HG02973 (cell line): ENCODE measurements around the gene GALNT18.

Experiments
- ATAC-seq: cut with Tn5 transposase; IDR thresholded peaks from one replicate; pipeline ENCODE4 v1.9.1; 2021; ENCODE audit warnings: moderate library complexity; ENCODE audit not compliant: unreplicated experiment

GALNT18 gene

DNA sequence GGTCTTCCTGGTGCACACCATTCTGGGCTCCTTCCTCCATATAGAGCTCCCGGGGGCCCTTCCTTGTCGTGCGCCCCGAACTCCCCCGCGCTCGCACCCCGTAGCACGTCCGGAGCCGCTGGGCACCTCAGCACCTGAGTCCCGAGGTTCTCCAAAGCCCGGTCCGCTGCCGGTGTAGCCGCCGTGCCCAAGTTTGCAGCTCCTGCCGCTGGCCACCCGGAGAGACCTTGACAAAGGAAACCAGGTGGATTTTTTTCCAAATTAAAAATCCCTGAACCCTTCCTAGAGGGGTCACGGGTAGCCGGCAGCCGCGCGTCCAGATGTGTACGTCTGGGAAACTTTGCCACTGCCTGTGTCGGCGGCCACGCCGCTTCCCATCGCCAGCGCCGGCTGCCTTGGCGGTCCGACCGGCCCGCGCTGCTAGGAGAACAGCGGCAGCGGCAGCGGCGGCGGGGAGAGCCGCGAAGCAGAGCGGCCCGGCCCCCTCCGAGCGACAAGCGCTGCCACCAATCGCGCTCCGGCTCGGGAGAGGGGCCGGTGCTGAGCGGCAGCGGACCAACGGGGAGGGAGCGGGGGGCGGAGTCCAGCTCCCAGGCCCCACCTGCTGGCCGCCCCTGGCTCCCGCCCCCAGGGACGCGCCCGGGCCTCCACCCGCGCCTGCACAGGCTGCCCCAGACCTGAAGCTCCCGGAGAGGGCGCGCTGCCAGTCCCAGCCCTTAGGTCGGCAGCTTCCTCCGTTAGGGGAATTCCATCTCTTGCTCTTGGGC is at the start of gene GALNT18:
GALNT18 (minus strand) TSS at position 433 of the 767 bp plus-strand sequence.
- ATAC-seq = peak; percentile 98

DNA sequence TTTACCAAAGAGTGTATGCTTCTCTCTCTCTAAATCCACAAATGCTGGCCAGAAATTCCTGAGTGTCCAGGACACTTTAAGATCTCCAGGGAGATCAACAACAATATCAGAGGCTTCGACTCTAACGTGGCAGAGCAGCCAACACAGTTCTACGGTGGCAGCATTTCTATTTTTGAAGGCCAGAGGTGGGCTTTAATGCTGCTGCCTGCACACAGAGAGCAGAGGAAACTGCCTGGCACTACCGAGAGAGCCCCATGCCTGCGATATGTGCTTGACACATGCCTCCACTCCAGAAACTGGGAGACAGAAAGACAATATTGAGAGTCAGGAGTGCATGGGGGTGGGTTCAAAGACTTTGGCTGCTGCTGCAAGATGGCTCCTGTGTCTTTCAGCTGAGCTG is 48.8 kb upstream of the GALNT18 start:
- no peak for ATAC-seq

DNA sequence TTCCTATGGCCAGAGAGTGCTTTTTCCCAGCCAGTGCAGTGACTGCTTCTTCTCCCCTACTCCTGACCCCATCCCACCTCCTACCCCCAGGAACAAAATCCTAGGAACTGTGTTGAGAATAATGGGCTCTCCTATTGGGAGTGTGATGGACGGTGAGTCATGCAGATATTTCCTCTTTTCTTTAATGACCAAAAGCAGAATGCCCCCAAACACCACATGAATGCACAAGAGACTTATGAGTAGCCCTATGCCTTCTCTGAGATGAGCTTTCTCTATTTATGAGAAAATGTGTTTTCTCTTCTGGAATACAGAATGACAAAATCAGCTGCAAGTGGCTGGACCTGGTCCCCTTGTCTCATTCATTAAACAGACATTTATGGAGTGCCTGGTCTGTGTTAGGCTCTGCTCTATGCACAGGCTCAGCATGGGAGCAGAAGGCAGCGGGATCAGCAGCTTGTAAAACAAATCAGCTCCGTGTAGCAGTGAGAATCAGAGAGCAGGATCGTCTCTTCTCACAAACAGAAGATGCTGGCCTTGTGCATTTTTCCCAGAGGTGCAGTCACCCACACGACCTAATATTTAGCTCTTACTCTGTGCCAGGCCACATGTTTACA is 47.5 kb upstream of the GALNT18 start:
- ATAC-seq = no peak

DNA sequence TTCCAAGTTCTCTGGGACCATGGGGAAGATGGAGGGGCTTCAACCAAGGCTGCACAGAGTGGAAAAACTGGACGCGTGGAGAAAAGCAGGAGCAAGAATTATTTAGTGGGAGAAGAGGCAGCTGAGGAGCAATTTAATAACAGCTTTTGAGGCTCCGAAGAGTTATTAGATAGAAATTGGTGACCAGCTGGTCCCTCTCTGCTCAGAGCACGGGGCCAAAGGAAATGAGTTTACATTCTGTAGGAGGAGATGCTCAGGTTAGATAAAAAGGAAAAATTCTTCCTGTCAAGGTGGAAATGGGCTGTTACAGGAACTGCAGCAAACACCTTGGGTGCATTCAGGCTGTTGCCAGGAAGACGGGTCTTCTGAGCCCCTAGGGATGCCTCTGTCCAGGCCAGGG is 47.0 kb upstream of the GALNT18 start:
- ATAC-seq = no peak

DNA sequence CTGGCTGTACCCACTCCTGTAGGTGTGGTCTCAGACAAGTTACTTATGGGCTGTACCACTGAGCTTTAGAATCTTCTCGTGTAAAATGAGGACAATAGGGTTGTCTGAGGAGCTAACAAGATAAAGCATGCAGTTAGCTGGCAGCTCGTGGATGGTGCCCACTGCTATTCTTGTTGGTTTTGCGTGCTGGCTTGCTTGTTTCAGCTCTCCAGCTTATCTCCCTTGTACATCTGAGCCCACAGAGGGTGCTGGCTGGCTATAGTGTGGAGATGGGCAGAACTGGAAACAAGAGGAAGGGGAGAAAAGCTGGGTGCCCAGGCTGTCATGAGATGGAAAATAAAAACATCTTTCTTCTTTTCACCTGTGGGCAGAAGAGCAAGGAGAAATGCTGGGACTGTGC is 46.5 kb upstream of the GALNT18 start:
- no peak for ATAC-seq

DNA sequence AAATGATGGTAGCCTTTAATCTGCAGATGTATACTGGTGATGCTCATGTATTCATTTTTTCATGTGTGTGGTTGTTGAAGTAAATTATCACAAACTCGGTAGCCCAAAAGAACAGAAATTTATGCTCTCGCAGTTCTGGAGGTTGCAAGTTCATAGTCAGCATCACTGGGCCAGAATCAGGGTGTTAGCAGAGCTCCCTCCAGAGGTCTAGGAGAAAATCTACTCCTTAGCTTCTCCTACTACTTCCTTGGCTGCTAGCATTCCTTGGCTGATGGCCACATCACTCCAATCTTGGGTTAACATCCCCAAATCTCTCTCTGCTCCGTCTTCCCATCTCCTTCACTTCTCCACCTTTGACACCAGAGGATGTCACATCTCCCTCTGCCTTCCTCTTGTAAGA is 45.3 kb upstream of the GALNT18 start:
- no peak for ATAC-seq

DNA sequence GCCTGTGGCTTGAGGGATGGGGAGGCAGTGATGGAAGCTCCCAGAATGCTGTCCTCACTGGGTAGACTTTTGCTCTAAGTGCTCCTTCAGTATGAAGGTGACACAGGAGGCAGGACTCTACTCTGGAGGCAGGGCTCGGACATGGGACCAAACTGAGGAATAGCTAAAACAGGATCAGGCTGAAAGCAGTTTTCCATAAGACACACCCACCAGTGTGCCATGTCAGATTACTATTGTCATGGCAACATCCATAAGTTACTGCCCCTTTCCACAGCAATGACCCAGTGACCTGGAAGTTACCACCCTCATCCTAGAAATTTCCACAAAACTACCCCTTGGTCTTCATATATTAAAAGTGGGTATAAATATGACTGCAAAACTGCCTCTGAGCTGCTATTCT is 43.6 kb upstream of the GALNT18 start:
- ATAC-seq = no peak

DNA sequence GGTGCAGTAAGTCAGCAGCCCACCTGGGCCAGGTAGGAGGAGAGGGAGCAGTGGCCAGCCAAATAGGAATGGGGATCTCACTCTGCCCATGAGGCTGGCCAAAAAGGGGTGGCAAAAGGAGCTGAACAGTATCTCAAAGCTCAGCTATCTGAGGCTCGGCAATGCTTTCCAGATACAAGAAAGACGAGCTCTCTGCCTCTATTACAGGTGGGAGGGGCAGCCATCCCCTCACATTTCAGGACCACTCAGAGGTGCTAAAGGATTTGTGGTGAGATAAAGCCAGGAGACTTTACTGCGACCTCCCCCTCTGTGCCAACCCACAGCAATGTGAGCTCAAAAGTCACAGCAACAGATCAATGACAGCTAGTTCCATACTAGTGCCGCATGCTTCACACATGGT is 42.1 kb upstream of the GALNT18 start:
- no peak for ATAC-seq

DNA sequence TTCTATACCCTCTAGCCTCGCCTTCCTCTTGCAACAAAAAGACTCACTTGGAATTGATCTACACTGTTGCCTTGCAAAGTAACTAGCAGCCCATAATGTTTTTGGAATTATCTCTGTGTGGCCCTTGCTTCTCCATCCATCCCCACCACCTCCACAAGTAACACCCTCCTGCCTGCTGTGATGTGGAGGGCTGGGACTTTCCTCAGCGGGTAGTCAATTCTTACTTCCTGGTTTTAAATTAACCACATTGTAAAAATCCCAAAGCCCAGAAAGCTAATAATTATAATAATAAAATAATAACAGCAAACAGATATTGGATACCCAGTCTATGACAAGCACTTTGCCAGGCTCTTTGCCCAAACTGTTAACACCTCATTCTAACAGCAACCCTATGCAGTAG is 40.8 kb upstream of the GALNT18 start:
- ATAC-seq = no peak

DNA sequence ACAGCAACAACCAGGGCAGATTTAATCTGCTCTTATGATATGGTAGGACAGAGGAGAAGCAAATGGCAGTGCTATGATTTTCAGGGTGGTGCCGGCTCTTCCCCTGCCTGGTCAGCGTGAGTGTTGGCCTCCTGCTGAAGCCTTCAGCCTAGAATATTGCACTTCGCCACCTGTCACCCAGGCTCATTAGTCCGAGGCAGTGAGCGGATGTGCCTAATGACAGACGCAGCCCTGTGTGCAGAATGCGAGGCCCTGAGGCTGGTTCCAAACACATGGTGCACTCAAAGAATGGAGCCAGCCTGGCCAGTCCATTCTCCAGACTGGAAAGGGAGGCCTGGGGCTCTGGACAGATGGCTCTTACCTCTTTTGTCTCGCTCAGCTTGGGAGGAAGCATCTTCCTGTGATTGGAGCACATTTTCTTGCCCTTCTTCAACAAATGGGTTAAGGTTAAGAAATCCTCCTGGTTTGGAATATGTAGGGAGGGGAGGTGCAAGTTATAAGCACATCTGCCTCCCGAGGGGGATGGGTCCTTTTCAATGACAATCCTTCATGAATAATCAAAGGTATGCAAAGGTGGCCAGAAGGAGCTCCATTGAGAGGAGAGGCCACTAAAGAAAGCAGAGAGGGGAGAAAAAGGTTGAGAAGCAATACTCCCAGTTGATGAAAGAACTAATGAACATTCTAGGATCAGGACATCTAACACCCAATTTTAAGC is 39.7 kb upstream of the GALNT18 start:
- no peak for ATAC-seq

DNA sequence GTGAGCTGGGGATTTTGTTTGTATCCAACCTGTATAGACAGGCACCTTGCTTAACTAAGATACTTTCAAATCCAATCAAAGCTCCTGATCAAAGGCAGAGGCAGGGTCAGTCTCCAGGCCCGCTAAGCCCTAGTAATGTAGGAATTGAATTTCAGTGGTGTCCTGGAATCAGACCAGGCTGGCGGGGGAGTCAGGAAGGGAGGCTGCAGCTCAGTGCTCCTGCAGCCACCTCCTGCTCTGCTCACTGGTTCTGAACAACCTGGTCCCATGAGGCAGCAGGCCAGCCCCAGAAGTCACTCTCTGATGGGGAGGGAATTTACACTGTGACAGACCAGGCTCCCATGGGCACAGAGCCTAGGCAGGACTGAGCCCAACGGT is 38.5 kb upstream of the GALNT18 start:
- no peak for ATAC-seq

DNA sequence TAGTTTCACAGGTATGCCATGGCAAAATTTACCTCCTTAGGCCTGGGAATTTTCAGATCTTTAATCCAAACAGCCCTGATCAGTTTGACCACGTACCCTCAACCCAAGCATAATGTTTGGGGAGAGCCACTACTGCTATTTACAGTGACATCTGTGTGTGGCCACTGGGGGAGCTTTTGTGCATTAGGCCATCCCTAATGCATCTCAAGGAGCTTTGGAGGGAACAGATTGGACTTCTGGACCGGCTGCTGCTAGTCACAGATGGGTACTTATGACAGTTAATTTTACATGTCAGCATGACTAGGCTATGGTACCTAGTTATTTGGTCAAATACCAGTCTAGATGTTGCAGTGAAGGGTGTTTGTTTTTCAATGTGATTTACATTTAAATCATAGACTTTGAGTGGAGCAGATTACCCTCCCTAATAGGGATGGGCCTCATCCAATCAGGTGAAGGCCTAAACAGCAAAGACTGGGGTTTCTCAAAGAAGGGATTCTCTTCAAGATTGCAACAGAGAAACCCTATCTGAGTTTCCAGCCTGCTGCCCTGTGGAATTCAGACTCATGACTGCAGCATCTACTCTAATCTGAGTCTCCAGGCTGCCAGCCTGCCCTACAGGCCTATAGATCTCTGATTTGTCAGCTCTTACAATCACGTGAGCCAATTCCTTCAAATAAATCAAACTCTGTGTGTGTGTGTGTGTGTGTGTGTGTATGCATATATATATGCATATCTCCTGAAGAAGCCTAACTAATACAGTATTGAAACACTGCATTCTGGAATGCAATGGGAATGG is 38.0 kb upstream of the GALNT18 start:
- ATAC-seq = no peak

DNA sequence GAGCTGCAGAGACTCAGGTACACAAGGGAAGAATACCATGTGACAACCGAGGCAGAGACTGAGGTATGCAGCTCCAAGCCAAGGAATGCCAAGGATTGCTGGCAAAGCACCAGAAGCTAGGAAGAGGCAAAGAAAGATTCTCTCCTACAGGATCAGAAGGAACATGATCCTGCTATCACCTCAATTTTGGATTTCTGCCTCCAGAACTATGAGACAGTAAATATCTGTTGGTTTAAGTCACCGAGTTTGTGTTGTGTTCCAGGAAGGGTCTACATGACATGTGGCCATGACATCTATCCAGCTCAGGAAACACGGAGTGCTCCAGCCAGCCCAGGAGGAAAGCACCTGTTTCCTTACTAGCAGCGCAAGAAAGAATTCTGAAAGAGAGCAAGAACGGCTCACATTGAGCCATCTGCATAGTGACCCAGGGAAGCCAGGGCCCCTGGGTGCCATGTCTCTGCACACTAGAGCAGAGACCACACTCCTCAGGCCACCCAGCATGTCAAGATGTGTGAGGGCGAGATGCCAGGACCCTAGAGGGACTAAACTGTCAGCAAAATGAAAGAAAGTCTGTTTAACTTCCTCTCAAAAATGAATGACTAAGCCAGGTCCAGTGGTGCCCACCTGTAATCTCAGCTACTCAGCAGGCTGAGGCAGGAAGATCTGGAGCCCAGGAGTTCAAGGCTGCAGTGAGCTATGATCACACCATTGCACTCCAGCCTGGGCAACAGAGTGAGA is 35.6 kb upstream of the GALNT18 start:
- ATAC-seq = no peak

DNA sequence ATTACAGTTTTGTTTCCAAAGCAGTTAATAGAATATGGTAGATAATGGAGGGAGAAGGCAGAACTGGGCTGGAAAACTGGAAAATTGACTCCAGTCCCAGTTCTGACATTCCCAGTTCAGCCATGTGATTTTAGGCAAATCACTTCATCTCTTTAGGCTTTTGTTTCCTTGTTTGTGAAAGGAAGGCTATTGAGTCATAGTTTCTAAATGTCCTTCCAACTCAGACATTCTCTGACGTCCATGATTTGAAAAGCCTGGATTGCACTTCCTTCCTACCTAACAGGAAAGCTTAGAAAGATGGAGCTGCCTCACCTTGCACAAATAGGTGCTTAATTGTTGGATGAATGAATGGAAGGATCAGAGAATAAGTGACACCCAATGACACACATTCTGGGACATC is 19.8 kb upstream of the GALNT18 start:
- no peak for ATAC-seq

DNA sequence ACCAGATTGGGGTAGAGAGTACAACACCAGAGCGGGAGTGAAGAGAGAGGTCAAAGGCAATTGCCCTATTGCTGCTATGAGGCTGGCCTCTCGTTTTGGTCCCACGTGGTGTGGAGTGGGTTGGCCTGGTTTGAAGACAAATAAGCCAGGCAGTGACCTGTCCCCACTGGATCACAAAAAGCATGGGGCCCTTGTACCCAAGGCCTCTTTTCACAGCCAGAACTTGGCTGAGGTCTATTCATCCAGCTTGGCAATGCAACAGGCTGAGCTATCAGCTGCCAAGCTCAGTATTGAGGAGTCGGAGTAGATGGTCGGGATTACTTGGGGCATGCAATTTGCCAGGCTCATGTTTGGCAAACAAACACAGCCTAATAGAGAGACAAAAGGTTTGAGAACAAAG is 19.2 kb upstream of the GALNT18 start:
- no peak for ATAC-seq

DNA sequence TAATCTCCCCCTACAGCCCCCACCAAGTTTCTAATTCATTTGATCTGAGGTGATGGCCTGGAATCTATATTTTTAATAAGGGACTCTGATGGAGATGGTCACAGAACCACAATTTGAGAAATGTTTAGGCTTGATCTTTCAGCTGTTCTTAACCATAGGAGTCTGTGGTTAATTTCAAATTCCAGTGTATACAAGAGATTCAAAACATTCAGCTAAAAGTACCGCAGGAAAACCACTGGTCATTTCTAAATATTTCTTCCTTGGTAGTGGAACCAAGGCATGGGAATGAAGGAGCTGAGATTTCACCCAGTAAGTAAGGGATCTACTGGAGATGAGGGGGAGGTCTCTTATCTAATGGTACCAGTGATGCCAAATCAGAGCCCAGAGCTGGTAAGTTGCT is 18.3 kb upstream of the GALNT18 start:
- ATAC-seq = no peak

DNA sequence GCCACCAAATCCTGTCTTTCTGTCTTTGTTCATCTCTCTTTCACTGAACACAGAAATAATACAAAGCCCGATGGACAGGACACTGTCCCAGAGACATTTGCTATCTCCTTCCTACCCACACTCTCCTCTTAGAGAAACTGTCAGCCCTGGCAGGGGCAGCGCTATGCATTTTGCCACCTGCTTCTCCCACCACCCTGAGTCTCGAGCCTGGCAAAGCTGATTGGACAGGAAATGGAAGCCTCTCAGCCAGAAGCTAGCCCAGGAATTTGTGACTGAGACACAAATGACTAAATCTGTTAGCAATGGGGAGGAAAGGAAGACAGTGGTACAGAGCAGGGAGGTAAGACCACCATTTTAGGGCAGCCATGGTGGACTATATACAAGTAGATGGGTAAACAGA is 14.9 kb upstream of the GALNT18 start:
- no peak for ATAC-seq

DNA sequence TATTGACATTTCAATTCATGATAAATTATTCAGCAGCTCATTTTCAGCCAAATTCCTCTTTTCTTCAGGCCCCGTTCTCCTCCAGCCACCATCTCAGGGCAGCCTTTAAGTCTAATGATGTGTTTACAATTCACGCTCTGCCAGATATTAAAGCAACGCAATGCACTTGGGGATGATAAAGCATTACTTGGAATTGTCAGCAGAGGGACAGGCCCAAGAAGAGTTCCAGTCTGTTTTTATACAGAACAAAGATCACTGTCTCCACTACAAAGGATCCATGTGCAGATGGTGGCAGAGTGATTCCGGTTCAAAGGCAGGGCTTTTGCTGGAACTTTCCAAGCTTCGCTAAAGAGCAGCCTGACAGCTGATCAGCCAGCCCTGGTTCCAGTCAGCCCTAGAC is 13.6 kb upstream of the GALNT18 start:
- no peak for ATAC-seq

DNA sequence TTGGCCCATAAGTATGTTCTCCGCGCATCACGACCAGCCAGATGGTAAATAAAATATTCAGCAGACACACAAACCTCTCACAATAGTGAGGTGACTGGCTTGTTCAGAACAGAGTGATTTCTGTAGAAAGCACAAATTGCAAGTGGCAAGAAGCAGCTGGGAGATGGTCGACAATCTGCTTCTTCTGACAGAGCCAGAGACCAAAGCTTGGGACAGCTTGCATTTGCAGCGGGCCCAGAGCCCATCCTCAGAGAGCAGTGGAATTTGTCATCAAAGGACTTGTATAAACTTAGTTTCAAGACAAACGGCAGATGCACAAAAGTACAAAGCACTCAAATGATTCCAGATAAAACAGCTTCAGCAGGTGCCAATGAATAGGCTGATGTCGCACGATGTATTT is 7.6 kb upstream of the GALNT18 start:
- no peak for ATAC-seq

DNA sequence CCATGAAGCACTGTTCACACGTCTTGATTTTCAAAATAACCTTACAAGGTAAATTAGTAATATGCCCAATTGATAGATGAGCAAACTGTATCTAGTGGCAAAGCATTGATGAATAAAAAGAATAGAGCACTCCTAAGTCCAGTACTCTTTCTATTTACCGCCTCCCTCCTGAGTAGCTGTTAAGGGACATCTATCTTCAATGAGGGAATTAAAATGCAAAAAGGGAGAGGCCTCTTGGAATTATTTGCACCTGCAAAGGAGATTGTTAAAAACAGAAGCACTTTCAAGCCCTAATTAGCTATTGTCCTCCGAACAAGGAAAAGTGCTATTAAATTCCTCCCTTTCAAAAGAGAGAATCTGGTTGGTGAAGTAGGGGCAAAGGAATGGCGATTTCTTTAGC is 6.8 kb upstream of the GALNT18 start:
- no peak for ATAC-seq

DNA sequence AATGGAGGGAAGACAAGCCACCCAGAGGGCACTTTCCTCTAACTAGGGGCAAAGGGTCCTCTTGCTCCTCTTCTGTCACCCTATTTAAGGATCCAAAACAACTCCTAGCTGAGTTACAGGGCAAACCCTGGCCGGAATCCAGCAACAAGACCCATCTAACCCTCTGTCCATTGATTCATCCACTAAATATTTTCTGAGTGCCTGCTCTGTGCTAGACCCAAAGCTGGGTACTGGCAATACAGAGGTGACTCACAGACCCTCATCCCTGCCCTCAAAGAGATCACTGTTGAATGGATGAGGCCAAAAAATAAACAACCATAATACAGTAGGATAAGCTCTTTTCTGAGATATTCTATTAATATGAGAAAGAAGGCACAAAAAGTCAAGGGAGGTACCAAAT is 4.3 kb upstream of the GALNT18 start:
- no peak for ATAC-seq
